Activated CD4-positive, alpha-beta T cell treated with anti-CD3 and anti-CD28 coated beads, Interleukin-2, amount 10 ng/mL, durations not matched to agents 7 days and 5 days (primary cell): ENCODE measurements around the gene HEPHL1. TPM values are rescaled to one million over a fixed set of nuclear protein-coding genes. Genes with fewer than 3 reads are reported as not detected.
"Not testable (repeated sequence)": the region's sequence is repeated elsewhere in the genome, so short reads cannot be mapped to it uniquely, and the experiment has no call there.

Experiments used
- CTCF ChIA-PET: fragments of 350-600 bp; sonication (Branson Sonifier 250); formaldehyde crosslinking; loops from one replicate; lab custom pipeline; 2021; ENCODE audit warnings: antibody characterized with exemption; lab: Charles Lee
- POLR2A ChIA-PET: fragments of 350-600 bp; sonication (Branson Sonifier 250); formaldehyde crosslinking; loops from one replicate; lab custom pipeline; 2021; ENCODE audit warnings: antibody characterized with exemption; lab: Charles Lee
- DNase-seq: peaks from one replicate; pipeline ENCODE4 v3.0.0-alpha.2; 2020
- H3K27ac Mint-ChIP-seq: one replicate; pipeline ENCODE4 v1.8.0; 2021; ENCODE audit warnings: mild to moderate bottlenecking, moderate library complexity, mixed read lengths
- H3K27me3 Mint-ChIP-seq: one replicate; pipeline ENCODE4 v1.8.0; 2021; ENCODE audit warnings: mixed read lengths
- H3K36me3 Mint-ChIP-seq: one replicate; pipeline ENCODE4 v1.8.0; 2021; ENCODE audit warnings: low read depth, mixed read lengths
- H3K4me1 Mint-ChIP-seq: one replicate; pipeline ENCODE4 v1.8.0; 2021; ENCODE audit warnings: mixed read lengths
- H3K4me3 Mint-ChIP-seq: one replicate; pipeline ENCODE4 v1.8.0; 2021; ENCODE audit warnings: mild to moderate bottlenecking, moderate library complexity, mixed read lengths
- H3K9me3 Mint-ChIP-seq: one replicate; pipeline ENCODE4 v1.8.0; 2021; ENCODE audit warnings: mixed read lengths
- total RNA-seq, 2 experiments: library from RNA; stranded (reverse); gene quantifications; one replicate each; pipeline ENCODE4 v1.2.3, GENCODE V29; 2021

The HEPHL1 gene
- total RNA-seq, 2 experiments from 2014 or later: not detected

DNA sequence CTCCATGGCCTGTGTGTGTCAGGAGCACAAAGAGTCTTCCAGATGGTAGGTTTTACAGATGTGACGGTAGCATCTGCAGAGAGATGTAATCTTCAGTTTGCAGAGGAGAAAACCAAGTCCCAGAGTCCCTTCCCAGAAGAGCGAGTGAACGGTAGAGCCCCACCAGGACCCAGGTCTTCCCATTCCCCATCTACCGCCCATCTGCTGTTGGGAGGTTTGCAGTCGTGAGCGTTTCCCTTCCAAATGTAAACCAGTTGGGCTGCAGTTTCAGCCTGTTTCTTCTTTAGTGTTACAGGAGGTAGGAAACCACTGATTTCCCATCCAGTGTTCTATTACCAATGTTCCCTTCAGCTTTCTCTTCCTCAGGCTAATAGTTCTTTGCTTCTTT, 131.5 kb downstream of the HEPHL1 start:
- POLR2A ChIA-PET: no interaction called here
- CTCF ChIA-PET: interaction anchor here (1.0 kb wide), 1 partner anchor 11 kb away, joined by 5 read pairs; no protein-coding TSS in a partner anchor

GRCh38 chr11:94153320-94153719, 132.2 kb downstream of the HEPHL1 start:
- no peak for DNase-seq
- no peaks in the 10 kb centered on the region for H3K9me3 Mint-ChIP-seq
- H3K36me3 Mint-ChIP-seq: peaks cover 16% of the 10 kb centered on the region
- H3K4me3 Mint-ChIP-seq: no peak overlapping the region
- ChIA-PET CTCF (interaction anchor here (1.0 kb wide), 1 partner anchor 11 kb away, joined by 5 read pairs; no protein-coding TSS in a partner anchor), POLR2A (interaction anchor here (0.7 kb wide), 1 partner anchor 21 kb away, joined by 4 read pairs; no protein-coding TSS in a partner anchor)
- H3K27me3 Mint-ChIP-seq: no peaks in the 10 kb centered on the region
- H3K27ac Mint-ChIP-seq: no peak overlapping the region
- H3K4me1 Mint-ChIP-seq: peaks cover 36% of the 10 kb centered on the region

More for the DNA sequence above, 131.5 kb downstream of the HEPHL1 start:
- H3K4me3 Mint-ChIP-seq: no peak overlapping the region
- no peaks in the 10 kb centered on the region for H3K9me3 Mint-ChIP-seq
- H3K36me3 Mint-ChIP-seq: peaks cover 16% of the 10 kb centered on the region
- no peak for DNase-seq
- no peak overlapping the region for H3K27ac Mint-ChIP-seq
- H3K4me1 Mint-ChIP-seq: peaks cover 43% of the 10 kb centered on the region
- H3K27me3 Mint-ChIP-seq: no peaks in the 10 kb centered on the region

- Mint-ChIP-seq H3K9me3 (peaks cover under 1% of the 10 kb centered on the region), H3K4me1 (peaks cover 29% of the 10 kb centered on the region), H3K36me3 (peaks cover 16% of the 10 kb centered on the region), H3K4me3 (no peak overlapping the region), H3K27me3 (no peaks in the 10 kb centered on the region), H3K27ac (no peak overlapping the region)
- DNase-seq: no peak
- ChIA-PET CTCF (no interaction called here), POLR2A (no interaction called here)
Observed at GRCh38 chr11:94154095-94154856, 133.1 kb downstream of the HEPHL1 start.

GRCh38 chr11:94157339-94157738, 136.2 kb downstream of the HEPHL1 start:
- POLR2A ChIA-PET, DNase-seq, H3K27me3 Mint-ChIP-seq, CTCF ChIA-PET, H3K27ac Mint-ChIP-seq, H3K4me3 Mint-ChIP-seq: not testable (repeated sequence)
- peaks cover 13% of the 10 kb centered on the region for H3K4me1 Mint-ChIP-seq
- H3K36me3 Mint-ChIP-seq: peaks cover 28% of the 10 kb centered on the region
- peaks cover 10% of the 10 kb centered on the region for H3K9me3 Mint-ChIP-seq

Other genes with a start within 250 kb of the HEPHL1 start
- gene MED17, start 237.1 kb upstream of the HEPHL1 start, total RNA-seq: 10 to 100 TPM; 40.7 to 42.1 TPM
- not detected for gene VSTM5, start 170.7 kb upstream of the HEPHL1 start, total RNA-seq
- gene PANX1, start 107.5 kb downstream of the HEPHL1 start, total RNA-seq: 10 to 100 TPM; 13.2 to 13.9 TPM